WTC11 (cell line): ENCODE measurements around the gene NME5. TPM values are rescaled to one million over a fixed set of nuclear protein-coding genes. Genes with fewer than 3 reads are reported as not detected.

ENCODE experiments used
- ATAC-seq: fragments of 200-7000 bp; cut with Tn5 transposase; 2 replicates; pipeline ENCODE4 v1.10.0; 2021; ENCODE audit warnings: mild to moderate bottlenecking, moderate library complexity
- CTCF ChIA-PET: fragments of 300-600 bp; sonication (Branson Sonifier 250); formaldehyde crosslinking; loops from one replicate; lab custom pipeline; 2021; ENCODE audit warnings: antibody characterized with exemption; lab: Charles Lee
- POLR2A ChIA-PET: fragments of 350-600 bp; sonication (Branson Sonifier 250); formaldehyde crosslinking; loops from one replicate; lab custom pipeline; 2021; ENCODE audit warnings: antibody characterized with exemption; lab: Charles Lee
- DNase-seq: peaks from one replicate; pipeline ENCODE4 v3.0.0; 2021; ENCODE audit warnings: low spot score
- H3K27ac Mint-ChIP-seq: 2 replicates; pipeline ENCODE4 v1.8.0; 2021; ENCODE audit warnings: mixed read lengths
- H3K27me3 Mint-ChIP-seq: 2 replicates; pipeline ENCODE4 v1.8.0; 2021; ENCODE audit warnings: low read depth, mild to moderate bottlenecking, moderate library complexity, mixed read lengths
- H3K36me3 Mint-ChIP-seq: 2 replicates; pipeline ENCODE4 v1.8.0; 2021; ENCODE audit warnings: mixed read lengths
- H3K4me1 Mint-ChIP-seq: 2 replicates; pipeline ENCODE4 v1.8.0; 2022; ENCODE audit warnings: mixed read lengths
- H3K4me3 Mint-ChIP-seq: 2 replicates; pipeline ENCODE4 v1.8.0; 2021; ENCODE audit warnings: mild to moderate bottlenecking, moderate library complexity, mixed read lengths
- H3K9me3 Mint-ChIP-seq: 2 replicates; pipeline ENCODE4 v1.8.0; 2021; ENCODE audit warnings: mixed read lengths
- ATF2 ChIP-seq: sonication (generic); formaldehyde crosslinking; IDR thresholded peaks from 2 replicates; pipeline ENCODE4 v1.8.1; 2022; ENCODE audit warnings: low read depth, missing genetic modification reagents, borderline replicate concordance
- CTCF ChIP-seq: fragments of 200-600 bp; IDR thresholded peaks from 2 replicates; pipeline ENCODE4 v1.8.0; 2022; ENCODE audit warnings: antibody characterized with exemption
- IRF2 ChIP-seq: sonication (generic); formaldehyde crosslinking; IDR thresholded peaks from 2 replicates; pipeline ENCODE4 v1.8.0; 2022; ENCODE audit warnings: low read depth, missing genetic modification reagents, borderline replicate concordance
- JUN ChIP-seq: sonication (generic); formaldehyde crosslinking; IDR thresholded peaks from 2 replicates; pipeline ENCODE4 v1.8.0; 2023; ENCODE audit warnings: mild to moderate bottlenecking, missing genetic modification reagents
- NFYB ChIP-seq: sonication (generic); formaldehyde crosslinking; conservative IDR thresholded peaks from 2 replicates; pipeline ENCODE4 v1.8.0; 2022; ENCODE audit warnings: low read depth, missing genetic modification reagents
- NR2C2 ChIP-seq: sonication (generic); formaldehyde crosslinking; IDR thresholded peaks from 2 replicates; pipeline ENCODE4 v1.8.0; 2022; ENCODE audit warnings: mild to moderate bottlenecking, missing genetic modification reagents
- RORB ChIP-seq: fragments of 250-450 bp; sonication (Bioruptor Pico); IDR thresholded peaks from 2 replicates; pipeline ENCODE4 v1.9.0; 2021; ENCODE audit warnings: mild to moderate bottlenecking
- SMAD3 ChIP-seq: sonication (generic); formaldehyde crosslinking; IDR thresholded peaks from 2 replicates; pipeline ENCODE4 v1.8.0; 2022; ENCODE audit warnings: missing genetic modification reagents, mild to moderate bottlenecking, borderline replicate concordance
- SMAD4 ChIP-seq: sonication (generic); formaldehyde crosslinking; IDR thresholded peaks from 2 replicates; pipeline ENCODE4 v1.8.0; 2022; ENCODE audit warnings: mild to moderate bottlenecking, missing genetic modification reagents
- STAT6 ChIP-seq: sonication (generic); formaldehyde crosslinking; conservative IDR thresholded peaks from 2 replicates; pipeline ENCODE4 v1.8.1; 2023; ENCODE audit warnings: mild to moderate bottlenecking, low read depth, missing genetic modification reagents, moderate library complexity
- TCF7 ChIP-seq: sonication (generic); formaldehyde crosslinking; IDR thresholded peaks from 2 replicates; pipeline ENCODE4 v1.8.0; 2022; ENCODE audit warnings: mild to moderate bottlenecking, low read depth, missing genetic modification reagents, moderate library complexity
- ZMAT4 ChIP-seq: fragments of 250-450 bp; sonication (Bioruptor Pico); IDR thresholded peaks from 2 replicates; pipeline ENCODE4 v1.9.0; 2021; ENCODE audit warnings: mild to moderate bottlenecking
- ZNF232 ChIP-seq: sonication (generic); formaldehyde crosslinking; IDR thresholded peaks from 2 replicates; pipeline ENCODE4 v1.8.0; 2022; ENCODE audit warnings: mild to moderate bottlenecking, missing genetic modification reagents
- ZNF416 ChIP-seq: fragments of 250-450 bp; sonication (Bioruptor Pico); IDR thresholded peaks from 2 replicates; pipeline ENCODE4 v1.9.0; 2021; ENCODE audit warnings: mild to moderate bottlenecking, inconsistent platforms
- ZNF425 ChIP-seq: fragments of 250-450 bp; sonication (Bioruptor Pico); conservative IDR thresholded peaks from 2 replicates; pipeline ENCODE4 v1.9.0; 2021; ENCODE audit warnings: mild to moderate bottlenecking
- ZNF532 ChIP-seq: fragments of 250-450 bp; sonication (Bioruptor Pico); IDR thresholded peaks from 2 replicates; pipeline ENCODE4 v1.9.0; 2021; ENCODE audit warnings: mild to moderate bottlenecking, borderline replicate concordance
- ZSCAN18 ChIP-seq: fragments of 250-450 bp; sonication (Bioruptor Pico); IDR thresholded peaks from 2 replicates; pipeline ENCODE4 v2.1.2; 2022; ENCODE audit warnings: mild to moderate bottlenecking, moderate library complexity
- total RNA-seq: library from RNA; stranded (reverse); gene quantifications from 3 replicates; pipeline ENCODE4 v1.2.3, GENCODE V29; 2021

The NME5 gene
- total RNA-seq, 1 experiment from 2014 or later, result 0.74 TPM

GRCh38 chr5:138140268-138140667 is 1.0 kb upstream of the NME5 start:
- H3K4me3 Mint-ChIP-seq, result no peak overlapping the region
- POLR2A ChIA-PET, result no interaction called here
- peaks cover 9% of the 10 kb centered on the region for H3K27me3 Mint-ChIP-seq
- no peak for TF ChIP-seq IRF2 (CRISPR knock-in tag)
- TF ChIP-seq NFYB, result no peak
- no peak for TF ChIP-seq TCF7 (CRISPR knock-in tag)
- TF ChIP-seq SMAD3 (CRISPR knock-in tag), result no peak
- TF ChIP-seq ZMAT4, result no peak
- TF ChIP-seq ZNF416 (CRISPR knock-in tag), result no peak
- TF ChIP-seq SMAD4 (CRISPR knock-in tag), result no peak
- no peak for TF ChIP-seq ZNF532
- no peak for TF ChIP-seq CTCF
- no peak for TF ChIP-seq JUN (CRISPR knock-in tag)
- TF ChIP-seq NR2C2 (CRISPR knock-in tag), result no peak
- TF ChIP-seq RORB (CRISPR knock-in tag), result no peak
- TF ChIP-seq ZNF425 (CRISPR knock-in tag), result no peak
- no peak for TF ChIP-seq ZSCAN18 (CRISPR knock-in tag)
- no peak for TF ChIP-seq ZNF232 (CRISPR knock-in tag)
- TF ChIP-seq ATF2 (CRISPR knock-in tag), result no peak
- TF ChIP-seq STAT6, result no peak
- TF ChIP-seq, all 79 proteins: peak for 0
- Mint-ChIP-seq H3K4me1 (peaks cover 6% of the 10 kb centered on the region; the same call in 1 of the 2 replicates), H3K9me3 (peaks cover 8% of the 10 kb centered on the region; the same call in 1 of the 2 replicates), H3K27ac (no peak overlapping the region), H3K36me3 (no peaks in the 10 kb centered on the region)
- no peak for DNase-seq
- no peak for ATAC-seq
- CTCF ChIA-PET, result interaction anchor here (1.2 to 1.6 kb wide), 4 partner anchors 58 to 104 kb away, joined by 4 to 9 read pairs (median 6); no protein-coding TSS in a partner anchor
